ENCODE measurements around the gene IL17RE. TPM values are rescaled to one million over a fixed set of nuclear protein-coding genes. Genes with fewer than 3 reads are reported as not detected.
A peak's percentile ranks its signal among the peaks of the same experiment; 100 is the strongest.

IL17RE gene
- polyA plus RNA-seq, 1 donor from 2014 or later = 0.52 TPM

- TF ChIP-seq RAD21 (conservative IDR thresholded peaks at IDR 0.05) = no peak
- Histone ChIP-seq H3K79me2 (replicated peaks; ENCODE audit: insufficient read depth, low read length) (peaks cover 13% of the 10 kb centered on the region), H3K27me3 (ENCODE audit: insufficient read depth, low read depth, low read length) (no peaks in the 10 kb centered on the region), H3K9me2 (ENCODE audit: insufficient read depth, low read length) (no peaks in the 10 kb centered on the region), H3K4me2 (ENCODE audit: low read length) (no peak overlapping the region), H3K4me3 (ENCODE audit: low read length) (no peak overlapping the region), H3K36me3 (ENCODE audit: insufficient read depth, low read length) (no peaks in the 10 kb centered on the region), H3K9me3 (ENCODE audit: low read length) (no peaks in the 10 kb centered on the region), H3K9ac (ENCODE audit: low read length) (no peak overlapping the region), H4K20me1 (ENCODE audit: insufficient read depth) (no peaks in the 10 kb centered on the region), H2AFZ (ENCODE audit: low read depth, low read length) (no peak overlapping the region), H3F3A (ENCODE audit: insufficient read depth, low read length, poor library complexity, severe bottlenecking) (peaks cover 3% of the 10 kb centered on the region), H3K27ac (ENCODE audit: low read length) (no peak overlapping the region)
These were observed 13.2 kb upstream of the IL17RE start for GRCh38 chr3:9889405-9889804.

GRCh38 chr3:9890249-9891071, 12.2 kb upstream of the IL17RE start, which contains the start of gene JAGN1:
TSS of gene JAGN1 (plus strand) at chr3:9890610. CDS start at chr3:9890723, 113 bp downstream.
- TF ChIP-seq POLR2AphosphoS5 (IDR thresholded peaks at IDR 0.05) (peak; percentile 98), CTCF (IDR thresholded peaks at IDR 0.05; ENCODE audit: poor library complexity, severe bottlenecking) (no peak), REST (IDR thresholded peaks at IDR 0.05; ENCODE audit: borderline replicate concordance) (peak; percentile 86), RAD21 (conservative IDR thresholded peaks at IDR 0.05) (no peak), TAF1 (IDR thresholded peaks at IDR 0.05; ENCODE audit: low read depth) (peak; percentile 45), EZH2 (IDR thresholded peaks at IDR 0.05; ENCODE audit: borderline replicate concordance, insufficient read depth, low read length, poor library complexity, severe bottlenecking) (no peak), SMC3 (conservative IDR thresholded peaks at IDR 0.05; ENCODE audit: poor library complexity) (peak; percentile 52), EP300 (conservative IDR thresholded peaks at IDR 0.05; ENCODE audit: poor library complexity, severe bottlenecking) (peak; percentile 52), MXI1 (conservative IDR thresholded peaks at IDR 0.05; ENCODE audit: poor library complexity, severe bottlenecking) (peak; percentile 90)
- Histone ChIP-seq H3K79me2 (replicated peaks; ENCODE audit: insufficient read depth, low read length) (peaks cover 13% of the 10 kb centered on the region), H4K20me1 (ENCODE audit: insufficient read depth) (no peaks in the 10 kb centered on the region), H3K27ac (ENCODE audit: low read length) (peak within 1 kb of the TSS; percentile 84), H3K9me2 (ENCODE audit: insufficient read depth, low read length) (no peaks in the 10 kb centered on the region), H3F3A (ENCODE audit: insufficient read depth, low read length, poor library complexity, severe bottlenecking) (peaks cover 3% of the 10 kb centered on the region), H2AFZ (ENCODE audit: low read depth, low read length) (peak within 1 kb of the TSS; percentile 69), H3K9me3 (ENCODE audit: low read length) (no peaks in the 10 kb centered on the region), H3K36me3 (ENCODE audit: insufficient read depth, low read length) (no peaks in the 10 kb centered on the region), H3K9ac (ENCODE audit: low read length) (peak within 1 kb of the TSS; percentile 95), H3K4me3 (ENCODE audit: low read length) (peak within 1 kb of the TSS; percentile 100), H3K27me3 (ENCODE audit: insufficient read depth, low read depth, low read length) (no peaks in the 10 kb centered on the region), H3K4me2 (ENCODE audit: low read length) (peak within 1 kb of the TSS; percentile 84)

Measured in neural cell (in vitro differentiated cells).